Psoas muscle (tissue), 8 donors: ENCODE results near the gene BMP6. TPM values are rescaled to one million over a fixed set of nuclear protein-coding genes. Genes with fewer than 3 reads are reported as not detected.
A peak's percentile ranks its signal among the peaks of the same experiment; 100 is the strongest.
"Not testable (repeated sequence)": the region's sequence is repeated elsewhere in the genome, so short reads cannot be mapped to it uniquely, and the experiment has no call there.

Experiments used
- ATAC-seq, 4 donors: fragments of 200-7000 bp; cut with Tn5 transposase; one replicate each; pipeline ENCODE4 v1.9.1; 2020; ENCODE audit warnings: moderate library complexity in 3 of 4, mild to moderate bottlenecking in 2 of 4
- DNase-seq, 2 donors: peaks; one replicate each; pipeline ENCODE4 v3.0.0-alpha.2; 2020
- H3K27ac ChIP-seq: fragments of 200-600 bp; one replicate; pipeline ENCODE4 v1.8.0; 2022
- H3K27me3 ChIP-seq, 3 donors: fragments of 200-600 bp in 1 of 3; one replicate each; pipeline versions ENCODE4 v1.6.1 to v1.8.0; 2013 to 2022; ENCODE audit warnings: low read length in 2 of 3, mild to moderate bottlenecking in 2 of 3, moderate library complexity in 1 of 3; ENCODE audit not compliant: insufficient read depth in 3 of 3
- H3K36me3 ChIP-seq, 2 donors: fragments of 200-600 bp in 1 of 2; one replicate each; pipeline versions ENCODE4 v1.6.1 to v1.8.0; 2013 to 2022; ENCODE audit warnings: low read depth in 1 of 2, mild to moderate bottlenecking in 1 of 2, moderate library complexity in 1 of 2; ENCODE audit not compliant: insufficient read depth in 1 of 2
- H3K4me1 ChIP-seq: fragments of 200-600 bp; one replicate; pipeline ENCODE4 v1.8.0; 2022
- H3K4me3 ChIP-seq: fragments of 200-600 bp; one replicate; pipeline ENCODE4 v1.8.0; 2022; ENCODE audit warnings: mild to moderate bottlenecking
- H3K9me3 ChIP-seq: fragments of 200-600 bp; one replicate; pipeline ENCODE4 v1.8.0; 2022
- WGBS, 3 donors: extraction: QIAGEN DNeasy Blood & Tissue Kit; methylation state at CpG; one replicate each; pipeline versions ENCODE4 v1.1.6 to v1.1.7; 2013; 5-methylcytosine and 5-hydroxymethylcytosine counted together
- intact Hi-C, 2 donors: fragments of 100-400 bp; cut with DNase I; formaldehyde crosslinking; loops; one replicate each; pipeline versions ENCODE4 v1.11.0 to v1.14.2; 2022
- polyA plus RNA-seq, 3 donors: library from polyadenylated mRNA; stranded (reverse); fragments of 200-250 nt; gene quantifications; one replicate each; pipeline ENCODE4 v1.2.3, GENCODE V29; 2013
- total RNA-seq, 4 donors: library from RNA; stranded (reverse); fragmentation: NEBNext Ultra II Directional in 2 of 4; extraction: Animal tissue kit (Norgen Biotek cat#: 25700) in 2 of 4; gene quantifications; one replicate each; pipeline versions ENCODE4 v1.2.1 to v1.2.4, GENCODE V29; 2021 to 2023
- TF ChIP-seq, protein P1 (sequence below): fragments of 200-600 bp; IDR thresholded peaks from one replicate; pipeline ENCODE4 v1.8.0; 2022; ENCODE audit warnings: antibody characterized with exemption
- donor health status: healthy with polysubstance abuse.
- donor health status: DM: no; HTN: no; CAD: no; lungs with moderate emphysema.
- donor health status: Bipolar disorder and iron deficiency.
- donor health status: healthy.
- donor health status: DM: yes; HTN: yes; CAD: no.
- donor health status: DM: no; HTN: no; CAD: no.
- donor health status: DM: no; HTN: no; CAD: no.
- donor health status: DM: yes; HTN: yes; CAD: no.

The BMP6 gene
- total and polyA plus RNA-seq, 7 donors, result 0.96 to 4.9 (median 3.4) TPM

- 72 to 87% (median 78%) methylated on average over 15 of the region's 15 CpGs for WGBS, 3 donors
- ATAC-seq, result no peak
- Histone ChIP-seq H3K4me1 (no peaks in the 10 kb centered on the region), H3K9me3 (no peaks in the 10 kb centered on the region), H3K27me3 (no peaks in the 10 kb centered on the region), H3K36me3 (peaks cover 13 to 100% of the 10 kb centered on the region in 2 donors), H3K4me3 (no peak overlapping the region), H3K27ac (no peak overlapping the region)
- TF ChIP-seq, protein P1, sequence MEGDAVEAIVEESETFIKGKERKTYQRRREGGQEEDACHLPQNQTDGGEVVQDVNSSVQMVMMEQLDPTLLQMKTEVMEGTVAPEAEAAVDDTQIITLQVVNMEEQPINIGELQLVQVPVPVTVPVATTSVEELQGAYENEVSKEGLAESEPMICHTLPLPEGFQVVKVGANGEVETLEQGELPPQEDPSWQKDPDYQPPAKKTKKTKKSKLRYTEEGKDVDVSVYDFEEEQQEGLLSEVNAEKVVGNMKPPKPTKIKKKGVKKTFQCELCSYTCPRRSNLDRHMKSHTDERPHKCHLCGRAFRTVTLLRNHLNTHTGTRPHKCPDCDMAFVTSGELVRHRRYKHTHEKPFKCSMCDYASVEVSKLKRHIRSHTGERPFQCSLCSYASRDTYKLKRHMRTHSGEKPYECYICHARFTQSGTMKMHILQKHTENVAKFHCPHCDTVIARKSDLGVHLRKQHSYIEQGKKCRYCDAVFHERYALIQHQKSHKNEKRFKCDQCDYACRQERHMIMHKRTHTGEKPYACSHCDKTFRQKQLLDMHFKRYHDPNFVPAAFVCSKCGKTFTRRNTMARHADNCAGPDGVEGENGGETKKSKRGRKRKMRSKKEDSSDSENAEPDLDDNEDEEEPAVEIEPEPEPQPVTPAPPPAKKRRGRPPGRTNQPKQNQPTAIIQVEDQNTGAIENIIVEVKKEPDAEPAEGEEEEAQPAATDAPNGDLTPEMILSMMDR, result no peak
- no peak for DNase-seq
- intact Hi-C loops, result no loop called here
These were observed 165.4 kb downstream of the BMP6 start for GRCh38 chr6:7891078-7891872.

- H3K4me1 ChIP-seq, DNase-seq, intact Hi-C loops, ATAC-seq, H3K27me3 ChIP-seq, H3K9me3 ChIP-seq, H3K27ac ChIP-seq, H3K4me3 ChIP-seq: not testable (repeated sequence)
- peaks cover 12 to 100% of the 10 kb centered on the region in 2 donors for H3K36me3 ChIP-seq
- 91 to 97% (median 96%) methylated on average over 4 of the region's 4 CpGs for WGBS, 3 donors
These were observed 166.5 kb downstream of the BMP6 start for GRCh38 chr6:7892367-7892766.

GRCh38 chr6:7893342-7893741 is 167.4 kb downstream of the BMP6 start:
- intact Hi-C loops, result no loop called here
- Histone ChIP-seq H3K36me3 (peaks cover 13 to 100% of the 10 kb centered on the region in 2 donors), H3K4me3 (no peak overlapping the region), H3K27me3 (no peaks in the 10 kb centered on the region), H3K4me1 (no peaks in the 10 kb centered on the region), H3K9me3 (no peaks in the 10 kb centered on the region), H3K27ac (no peak overlapping the region)
- ATAC-seq (peak; percentile 54 to 87 (median 66)), DNase-seq (no peak)
- TF ChIP-seq, protein P1, result no peak
- 49 to 77% (median 51%) methylated on average over 12 of the region's 12 CpGs for WGBS, 3 donors

DNA sequence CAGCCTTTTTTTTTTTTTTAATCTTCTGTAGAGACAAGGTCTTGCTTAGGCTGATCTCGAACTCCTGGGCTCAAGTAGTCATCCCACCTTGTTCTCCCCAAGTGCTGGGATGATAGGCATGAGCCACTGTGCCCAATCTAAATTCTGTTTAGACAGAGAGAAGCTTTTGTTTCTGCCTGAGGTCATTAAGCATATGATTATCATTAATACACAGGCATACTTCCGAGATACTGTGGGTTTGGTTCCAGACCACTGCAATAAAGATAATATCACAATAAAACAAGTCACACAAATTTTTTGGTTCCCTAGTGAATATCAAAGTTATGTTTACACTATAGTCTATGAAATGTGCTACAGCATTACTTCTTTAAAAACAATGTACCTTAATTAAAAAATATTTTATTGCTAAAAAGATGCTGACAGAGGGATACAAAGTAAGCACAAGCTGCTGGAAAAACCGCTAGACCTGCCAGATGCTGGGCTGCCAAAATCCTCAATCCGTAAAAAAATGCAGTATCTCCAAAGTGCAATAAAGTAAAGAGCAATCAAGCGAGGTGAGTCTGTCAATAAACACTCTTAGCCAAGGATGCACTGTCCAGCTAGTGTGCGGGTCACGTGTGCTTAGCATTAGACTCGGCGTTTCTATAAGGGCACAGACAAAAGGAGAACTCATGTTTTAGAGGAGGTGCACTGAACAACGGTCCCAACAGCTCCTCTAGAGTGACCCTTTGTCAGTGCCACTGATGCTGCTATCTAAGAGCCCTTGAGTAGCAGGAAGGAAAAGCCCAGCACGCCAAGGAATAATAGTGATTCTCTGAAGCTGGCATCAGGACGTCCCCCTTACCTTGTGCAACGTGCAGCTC is 168.6 kb downstream of the BMP6 start:
- Histone ChIP-seq H3K4me1 (peaks cover under 1% of the 10 kb centered on the region), H3K36me3 (peaks cover 15 to 100% of the 10 kb centered on the region in 2 donors), H3K27me3 (no peaks in the 10 kb centered on the region), H3K27ac (no peak overlapping the region), H3K4me3 (no peak overlapping the region), H3K9me3 (no peaks in the 10 kb centered on the region)
- DNase-seq (no peak), ATAC-seq (no peak)
- intact Hi-C loops, result no loop called here
- TF ChIP-seq, protein P1, result no peak
- WGBS, 3 donors, result 83 to 88% (median 87%) methylated on average over 13 of the region's 13 CpGs

- peaks cover 12 to 96% of the 10 kb centered on the region in 2 donors for H3K36me3 ChIP-seq
- WGBS, 3 donors, result 86 to 89% (median 88%) methylated on average over 7 of the region's 7 CpGs
- intact Hi-C loops, result no loop called here
- TF ChIP-seq, protein P1, result no peak
- DNase-seq, result no peak
- H3K4me3 ChIP-seq, result no peak overlapping the region
- no peak overlapping the region for H3K27ac ChIP-seq
- H3K9me3 ChIP-seq, result no peaks in the 10 kb centered on the region
- H3K4me1 ChIP-seq, result peaks cover 5% of the 10 kb centered on the region
- ATAC-seq, result no peak
- no peaks in the 10 kb centered on the region for H3K27me3 ChIP-seq
These were observed 169.2 kb downstream of the BMP6 start for GRCh38 chr6:7895125-7895423.
